Mesodermal cell (in vitro differentiated cells): ENCODE measurements around the gene RAB9A.
"Not testable (repeated sequence)": the region's sequence is repeated elsewhere in the genome, so short reads cannot be mapped to it uniquely, and the experiment has no call there.

Experiments used
- H3K27ac ChIP-seq: 2 replicates; pipeline ENCODE4 v1.7.0; 2013; ENCODE audit warnings: mild to moderate bottlenecking, low read depth, low read length, moderate library complexity; ENCODE audit not compliant: severe bottlenecking
- H3K36me3 ChIP-seq: 2 replicates; pipeline ENCODE4 v1.7.1; 2013; ENCODE audit warnings: mild to moderate bottlenecking, low read length, moderate library complexity; ENCODE audit not compliant: control insufficient read depth, insufficient read depth
- H3K4me1 ChIP-seq: one replicate; pipeline ENCODE4 v1.7.1; 2013; ENCODE audit warnings: mild to moderate bottlenecking, low read length; ENCODE audit not compliant: insufficient read depth, control insufficient read depth, poor library complexity, severe bottlenecking
- H3K4me3 ChIP-seq: 2 replicates; pipeline ENCODE4 v1.7.0; 2013; ENCODE audit warnings: low read length, control low read depth, mild to moderate bottlenecking; ENCODE audit not compliant: insufficient read depth, poor library complexity, severe bottlenecking; ENCODE audit errors: extremely low read depth
- H3K9me3 ChIP-seq: 2 replicates; pipeline ENCODE4 v1.7.1; 2013; ENCODE audit warnings: mild to moderate bottlenecking, low read length, moderate library complexity; ENCODE audit not compliant: control insufficient read depth
- WGBS, 2 experiments: methylation state at CpG; one replicate each; pipeline ENCODE4 v1.1.5; 2013; ENCODE audit warnings: missing lambda C conversion rate in 2 of 2; ENCODE audit not compliant: insufficient coverage in 2 of 2; 5-methylcytosine and 5-hydroxymethylcytosine counted together

RAB9A gene

DNA sequence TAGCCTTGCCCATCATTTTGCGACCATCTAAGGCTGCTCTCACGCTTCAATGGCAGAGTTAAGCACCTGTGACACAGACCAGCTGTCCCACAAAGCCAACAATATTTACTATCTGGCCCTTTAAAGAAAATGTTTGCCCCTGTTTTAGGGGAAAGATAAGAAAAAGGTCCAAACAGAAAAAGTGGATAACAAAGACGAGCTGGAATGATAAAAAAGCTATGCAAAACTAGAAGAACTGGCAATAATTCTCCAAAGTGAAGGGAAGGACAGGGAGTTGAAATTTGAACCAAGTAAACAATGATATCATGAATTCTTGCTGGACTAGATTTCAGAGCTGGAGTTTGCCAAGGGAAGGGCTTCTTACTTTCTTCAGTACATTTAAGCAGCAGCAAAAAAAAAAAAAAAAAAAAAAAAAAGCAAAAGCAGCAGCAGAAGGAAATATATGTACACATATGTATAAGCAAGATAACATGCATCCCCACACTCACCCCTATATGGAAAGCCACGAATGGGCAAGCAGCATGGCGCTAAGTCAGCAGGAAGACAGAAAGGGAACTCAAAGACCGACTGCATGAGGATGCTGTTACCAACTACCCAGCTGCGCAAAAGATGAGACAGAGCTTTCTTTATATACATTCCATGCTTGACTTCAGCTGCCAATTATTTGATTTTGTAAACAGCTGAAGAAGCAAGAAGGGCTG, 33.0 kb downstream of the RAB9A start:
- Histone ChIP-seq H3K27ac (no peak overlapping the region), H3K9me3 (no peaks in the 10 kb centered on the region), H3K4me3 (no peak overlapping the region), H3K4me1 (peaks cover 7% of the 10 kb centered on the region), H3K36me3 (peaks cover 21% of the 10 kb centered on the region)
- WGBS, 2 experiments = 80% methylated on average over 1 to 3 of the region's 7 CpGs

DNA sequence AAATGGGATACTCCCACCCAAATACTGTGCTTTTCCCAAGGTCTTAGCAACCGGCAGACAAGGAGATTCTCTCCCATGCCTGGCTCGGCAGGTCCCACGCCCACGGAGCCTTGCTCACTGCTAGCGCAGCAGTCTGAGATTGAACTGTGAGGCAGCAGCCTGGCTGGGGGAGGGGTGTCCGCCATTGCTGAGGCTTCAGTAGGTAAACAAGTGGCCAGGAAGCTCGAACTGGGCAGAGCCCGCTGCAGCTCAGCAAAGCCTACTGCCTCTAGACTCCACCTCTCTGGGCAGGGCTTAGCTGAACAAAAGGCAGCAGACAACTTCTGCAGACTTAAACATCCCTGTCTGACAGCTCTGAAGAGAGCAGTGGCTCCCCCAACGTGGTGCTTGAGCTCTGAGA, 36.0 kb downstream of the RAB9A start:
- not testable (repeated sequence) for H3K27ac ChIP-seq, H3K4me1 ChIP-seq, H3K36me3 ChIP-seq, H3K9me3 ChIP-seq, H3K4me3 ChIP-seq
- 50 to 81% methylated on average over 2 to 6 of the region's 9 CpGs for WGBS, 2 experiments

DNA sequence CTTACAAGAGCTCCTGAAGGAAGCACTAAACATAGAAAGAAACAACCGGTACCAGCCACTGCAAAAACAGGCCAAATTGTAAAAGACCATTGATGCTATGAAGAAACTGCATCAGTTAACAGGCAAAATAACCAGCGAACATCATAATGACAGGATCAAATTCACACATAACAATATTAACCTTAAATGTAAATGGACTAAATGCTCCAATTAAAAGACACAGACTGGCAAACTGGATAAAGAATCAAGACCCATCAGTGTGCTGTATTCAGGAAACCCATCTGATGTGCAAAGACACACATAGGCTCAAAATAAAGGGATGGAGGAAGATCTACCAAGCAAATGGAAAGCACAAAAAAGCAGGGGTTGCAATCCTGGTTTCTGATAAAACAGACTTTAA, 37.7 kb downstream of the RAB9A start:
- WGBS, 2 experiments = no CpG with 5 or more reads among the region's 2 CpGs
- H3K4me1 ChIP-seq, H3K36me3 ChIP-seq: not testable (repeated sequence)

DNA sequence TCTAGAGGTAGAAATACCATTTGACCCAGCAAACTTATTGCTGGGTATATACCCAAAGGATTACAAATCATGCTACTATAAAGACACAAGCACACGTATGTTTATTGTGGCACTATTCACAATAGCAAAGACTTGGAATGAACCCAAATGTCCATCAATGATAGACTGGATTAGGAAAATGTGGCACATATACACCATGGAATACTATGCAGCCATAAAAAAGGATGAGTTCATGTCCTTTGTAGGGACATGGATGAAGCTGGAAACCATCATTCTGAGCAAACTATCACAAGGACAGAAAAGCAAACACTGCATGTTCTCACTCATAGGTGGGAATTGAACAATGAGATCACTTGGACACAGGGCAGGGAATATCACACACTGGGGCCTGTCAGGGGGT, 41.6 kb downstream of the RAB9A start:
- H3K27ac ChIP-seq, H3K4me3 ChIP-seq, H3K9me3 ChIP-seq, H3K4me1 ChIP-seq, H3K36me3 ChIP-seq: not testable (repeated sequence)
- WGBS, 2 experiments = no CpG with 5 or more reads among the region's 1 CpG

More for the DNA sequence above, 37.7 kb downstream of the RAB9A start:
- H3K27ac ChIP-seq, H3K9me3 ChIP-seq, H3K4me3 ChIP-seq: not testable (repeated sequence)

DNA sequence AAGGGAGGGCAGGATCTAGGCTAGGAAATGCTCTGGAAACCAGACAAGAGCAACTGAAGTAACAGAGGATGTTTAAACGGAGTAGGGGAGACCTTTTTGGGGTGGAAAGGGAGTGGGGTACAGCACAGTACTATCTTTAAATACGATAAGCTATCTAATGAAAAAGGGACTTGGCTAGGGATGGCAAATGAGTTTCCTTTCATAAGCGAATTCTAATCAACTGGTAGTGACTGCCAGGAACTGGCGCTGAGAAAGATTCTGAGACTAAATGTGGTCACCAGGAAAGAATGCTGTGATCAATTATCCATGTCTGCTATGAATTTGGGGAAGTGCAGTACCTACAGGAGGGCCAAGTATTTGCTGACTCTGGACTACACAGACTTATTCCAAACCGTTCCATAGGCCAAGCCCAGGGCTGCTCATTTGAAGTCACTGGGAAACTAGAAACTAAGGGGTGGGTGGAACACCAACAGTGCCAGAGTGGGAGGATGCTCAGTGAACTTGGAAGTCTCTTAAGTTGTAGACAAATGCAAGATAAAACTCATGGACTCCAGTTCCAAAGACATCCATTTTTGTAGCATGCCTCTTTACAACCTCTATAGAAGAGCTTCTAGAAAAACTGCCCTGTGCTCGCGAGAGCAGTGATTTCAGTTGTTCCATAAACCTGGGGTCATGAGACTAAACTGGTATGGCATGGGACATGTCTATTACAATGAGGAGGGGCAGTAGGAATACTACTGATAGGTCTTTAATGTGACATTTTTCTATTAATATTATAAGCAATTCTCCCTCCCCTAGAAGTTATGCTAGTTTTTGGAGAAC, 43.5 kb downstream of the RAB9A start:
- Histone ChIP-seq H3K4me1 (peaks cover 3% of the 10 kb centered on the region), H3K9me3 (no peaks in the 10 kb centered on the region), H3K4me3 (no peak overlapping the region), H3K27ac (no peak overlapping the region), H3K36me3 (peaks cover 4% of the 10 kb centered on the region)
- WGBS, 2 experiments = 83 to 94% methylated on average over 1 to 4 of the region's 7 CpGs

DNA sequence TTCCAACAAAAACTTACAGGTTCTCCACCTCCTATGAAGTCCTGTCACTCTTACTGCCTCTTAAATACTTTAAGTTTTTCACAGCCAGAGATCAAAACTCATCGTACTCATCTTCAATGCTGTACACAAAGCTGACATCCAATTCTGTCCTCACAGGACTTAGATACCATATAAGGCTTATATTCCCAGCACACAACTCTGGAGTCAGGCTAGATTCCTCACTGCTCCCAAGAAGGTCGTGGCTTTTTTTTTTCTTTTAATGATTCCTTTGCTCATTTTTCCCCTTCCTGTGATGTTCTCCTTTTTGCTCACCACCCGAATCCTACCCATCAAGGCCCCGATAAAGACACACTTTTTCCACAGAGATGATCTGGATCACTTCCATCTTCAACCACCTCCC, 44.6 kb downstream of the RAB9A start:
- peak overlapping the region; percentile 61 for H3K4me3 ChIP-seq
- WGBS, 2 experiments = 30 to 60% methylated on average over 2 of the region's 4 CpGs

DNA sequence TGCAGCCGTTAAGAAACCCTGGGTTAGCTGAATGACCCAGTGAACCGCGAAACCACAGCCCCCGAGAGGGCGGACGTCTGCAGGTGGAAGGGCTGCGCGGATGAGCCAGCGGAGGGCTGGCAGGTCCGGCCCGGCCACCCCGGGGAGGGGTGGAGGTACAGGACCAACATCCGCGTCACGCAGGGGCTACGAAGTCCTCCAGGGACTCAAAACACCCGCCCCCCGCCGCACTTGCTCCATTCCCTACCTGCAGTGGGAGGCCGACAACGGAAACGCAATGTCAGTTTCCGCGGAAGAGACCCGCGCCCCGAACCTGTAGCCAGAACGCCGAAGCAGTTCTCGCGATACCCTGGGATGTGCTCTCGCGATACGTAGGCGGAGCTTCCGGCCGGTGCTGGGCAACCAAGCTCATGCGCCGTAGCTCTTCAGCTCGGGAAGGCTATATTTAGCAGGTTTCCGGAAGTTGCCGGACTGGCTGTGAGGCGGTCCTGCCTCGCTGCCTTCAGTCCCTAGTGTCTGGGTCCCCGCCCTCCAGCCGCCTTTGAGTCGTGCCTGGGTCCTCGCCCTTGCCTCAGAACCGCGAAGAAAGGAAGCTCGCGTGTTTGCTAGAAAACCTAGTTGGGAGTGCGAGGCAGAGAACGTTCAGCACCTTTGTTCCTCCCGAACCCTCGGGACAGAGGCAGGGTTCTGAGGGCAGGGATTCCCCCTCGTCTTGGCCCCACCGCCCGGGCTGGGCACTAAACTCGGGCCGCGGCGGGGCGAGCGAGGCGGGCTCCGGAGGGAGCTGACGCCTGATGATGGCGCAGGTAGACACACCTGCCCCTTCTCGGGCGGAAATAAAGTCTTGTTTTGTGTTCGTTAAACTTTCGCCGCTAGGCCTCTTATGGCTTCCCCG, 45.6 kb downstream of the RAB9A start, which contains the start of the genes OFD1 and TRAPPC2:
Gene OFD1, plus strand, starts transcription at position 471 of the 895 bp plus-strand sequence. Its CDS starts 324 bp downstream, at position 795.
Gene TRAPPC2, minus strand, starts transcription at position 343 of the 895 bp plus-strand sequence. CDS start 14,657 bp downstream, outside the sequence.
- peaks cover 12% of the 10 kb centered on the region for H3K36me3 ChIP-seq
- H3K9me3 ChIP-seq = no peaks in the 10 kb centered on the region
- 0 to 1% methylated on average over 20 to 23 of the region's 75 CpGs for WGBS, 2 experiments
- H3K4me1 ChIP-seq = peaks cover 3% of the 10 kb centered on the region
- peak within 1 kb of the TSS; percentile 61 for H3K4me3 ChIP-seq
- H3K27ac ChIP-seq = peak within 1 kb of the TSS; percentile 81

More for the DNA sequence above, 44.6 kb downstream of the RAB9A start:
- Histone ChIP-seq H3K4me1 (peaks cover 3% of the 10 kb centered on the region), H3K9me3 (no peaks in the 10 kb centered on the region), H3K36me3 (peaks cover 9% of the 10 kb centered on the region), H3K27ac (no peak overlapping the region)

DNA sequence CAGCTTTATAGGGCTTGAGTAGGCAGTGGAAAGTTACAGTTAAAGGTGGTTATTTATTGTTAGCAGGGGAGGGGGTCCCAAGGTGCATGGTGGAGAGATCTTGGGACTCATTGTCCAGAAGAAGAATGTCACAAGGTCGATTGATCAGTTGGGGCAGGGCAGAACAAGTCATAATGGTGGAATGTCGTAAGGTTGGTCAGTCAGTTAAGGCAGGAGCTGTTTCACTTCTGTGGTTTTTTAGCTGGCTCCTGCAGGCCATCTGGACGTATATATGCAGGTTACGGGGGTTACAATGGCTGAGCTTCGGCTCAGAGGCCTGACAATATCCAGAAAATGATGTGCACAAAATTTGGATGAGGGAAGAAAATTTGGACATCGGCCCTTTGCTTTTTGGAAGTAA, 52.8 kb downstream of the RAB9A start:
- 80 to 90% methylated on average over 1 to 5 of the region's 6 CpGs for WGBS, 2 experiments
- Histone ChIP-seq H3K4me1 (no peaks in the 10 kb centered on the region), H3K9me3 (no peaks in the 10 kb centered on the region), H3K27ac (no peak overlapping the region), H3K36me3 (peaks cover 35% of the 10 kb centered on the region), H3K4me3 (no peak overlapping the region)

DNA sequence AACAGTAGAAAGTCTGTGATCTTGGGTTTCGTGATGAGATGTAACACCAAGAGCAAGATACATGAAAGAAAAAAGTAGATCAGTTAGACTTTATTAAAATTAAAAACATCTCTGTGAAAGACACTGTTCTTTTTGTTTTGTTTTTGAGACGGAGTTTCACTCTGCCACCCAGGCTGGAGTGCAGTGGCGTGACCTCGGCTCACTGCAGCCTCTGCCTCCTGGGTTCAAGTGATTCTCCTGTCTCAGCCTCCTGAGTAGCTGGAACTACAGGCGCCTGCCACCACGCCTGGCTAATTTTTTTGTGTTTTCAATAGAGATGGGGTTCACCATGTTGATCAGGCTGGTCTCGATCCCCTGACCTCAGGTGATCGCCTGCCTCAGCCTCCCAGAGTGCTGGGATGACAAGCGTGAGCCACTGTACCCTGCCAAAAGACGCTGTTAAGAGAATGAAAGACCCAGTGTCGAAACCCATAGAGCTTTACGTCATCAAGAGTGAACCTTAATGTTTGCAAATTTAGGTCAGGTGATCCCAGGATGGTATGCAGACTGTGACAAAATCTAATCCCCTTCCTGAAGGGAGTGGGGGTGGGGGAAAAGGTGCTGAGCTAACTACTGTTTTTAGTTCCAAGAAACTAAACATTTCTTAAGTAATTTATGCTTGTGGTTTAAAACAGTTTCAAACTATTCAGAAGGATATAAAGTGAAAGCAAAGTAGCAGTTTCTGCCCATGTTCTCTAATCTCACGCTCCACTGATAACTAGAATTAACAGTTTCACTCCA, 53.7 kb downstream of the RAB9A start:
- H3K4me3 ChIP-seq = no peak overlapping the region
- H3K36me3 ChIP-seq = peaks cover 38% of the 10 kb centered on the region
- no peak overlapping the region for H3K27ac ChIP-seq
- WGBS, 2 experiments = 77 to 91% methylated on average over 4 of the region's 13 CpGs
- no peaks in the 10 kb centered on the region for H3K4me1 ChIP-seq
- H3K9me3 ChIP-seq = no peaks in the 10 kb centered on the region

DNA sequence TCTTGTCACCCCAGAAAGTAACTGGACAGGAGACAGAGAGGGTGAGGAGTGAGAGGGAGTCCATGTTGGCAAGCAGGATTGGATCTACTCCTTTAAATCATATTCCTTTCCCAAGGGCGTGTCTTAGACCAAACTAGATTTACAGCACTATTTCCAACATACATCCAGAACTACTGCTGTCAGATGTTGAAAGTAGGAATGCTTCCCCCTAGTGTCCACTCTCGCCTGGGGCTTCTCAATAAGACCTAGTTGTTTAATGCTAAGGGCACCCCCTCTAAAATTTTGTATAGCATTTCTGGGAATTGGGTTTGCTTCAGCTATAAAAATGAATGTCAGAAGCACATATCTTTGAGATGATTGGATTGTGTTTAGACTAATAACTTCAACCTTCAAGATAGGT, 58.9 kb downstream of the RAB9A start:
- no peak overlapping the region for H3K4me3 ChIP-seq
- H3K36me3 ChIP-seq = peaks cover 41% of the 10 kb centered on the region
- no CpG with 5 or more reads among the region's 2 CpGs for WGBS, 2 experiments
- H3K4me1 ChIP-seq = no peaks in the 10 kb centered on the region
- no peak overlapping the region for H3K27ac ChIP-seq
- H3K9me3 ChIP-seq = no peaks in the 10 kb centered on the region
